ENCODE results near the gene GPD1L.

- TF ChIP-seq CTCF (IDR thresholded peaks at IDR 0.05) (no peak), ZFX (IDR thresholded peaks at IDR 0.05; ENCODE audit: borderline replicate concordance) (no peak)
Observed at GRCh38 chr3:32132121-32132520, 25.7 kb downstream of the GPD1L start.

All from 22Rv1 (cell line).